ENCODE measurements around the gene RFX3. TPM values are rescaled to one million over a fixed set of nuclear protein-coding genes. Genes with fewer than 3 reads are reported as not detected.

RFX3 gene
- total RNA-seq, 1 experiment from 2014 or later = 9.9 TPM

GRCh38 chr9:3548648-3549047, 22.8 kb upstream of the RFX3 start:
- H3K18ac ChIP-seq (ENCODE audit: insufficient read length, low read depth, low read length) = no peak overlapping the region
- H3K9me3 ChIP-seq (ENCODE audit: control insufficient read depth, low read depth, low read length) = no peaks in the 10 kb centered on the region
- H4K20me1 ChIP-seq (ENCODE audit: control insufficient read depth, insufficient read depth, insufficient read length) = no peaks in the 10 kb centered on the region
- no peak overlapping the region for H2BK12ac ChIP-seq (ENCODE audit: insufficient read length, low read depth, low read length)
- H3K56ac ChIP-seq (ENCODE audit: insufficient read length, low read depth, low read length) = no peak overlapping the region
- Mint-ChIP-seq H3K27ac (no peak overlapping the region; a peak in 1 of 7 replicates), H3K27me3 (ENCODE audit: low read depth) (no peaks in the 10 kb centered on the region), H3K9me3 (no peaks in the 10 kb centered on the region), H3K4me3 (no peak overlapping the region), H3K4me1 (no peaks in the 10 kb centered on the region), H3K36me3 (ENCODE audit: insufficient read depth in 1 of 3, low read depth in 3 of 3) (no peaks in the 10 kb centered on the region)
- H3K14ac ChIP-seq (ENCODE audit: insufficient read depth, low read length) = no peak overlapping the region
- TF ChIP-seq CTCF (conservative IDR thresholded peaks at IDR 0.05) = no peak
- H4K5ac ChIP-seq (ENCODE audit: insufficient read length, low read depth, low read length) = no peak overlapping the region
- no peak overlapping the region for H2BK5ac ChIP-seq (ENCODE audit: insufficient read length, low read length)
- H4K8ac ChIP-seq (replicated peaks; ENCODE audit: insufficient read length, low read depth, low read length) = no peak overlapping the region
- no peak overlapping the region for H2BK20ac ChIP-seq (ENCODE audit: low read depth, low read length, poor library complexity, severe bottlenecking)
- H2AFZ ChIP-seq (ENCODE audit: low read length) = no peak overlapping the region
- no peak overlapping the region for H4K91ac ChIP-seq (ENCODE audit: insufficient read length, low read depth, low read length)
- no peak overlapping the region for H3T11ph ChIP-seq (ENCODE audit: low read length)
- WGBS (ENCODE audit: extremely low coverage, insufficient read length, low lambda C conversion rate) = no CpG with 5 or more reads among the region's 1 CpG
- no peaks in the 10 kb centered on the region for H3K23me2 ChIP-seq (ENCODE audit: insufficient read length, low read depth, low read length, poor library complexity, severe bottlenecking)
- H3K79me1 ChIP-seq (ENCODE audit: insufficient read depth, low read depth, low read length, poor library complexity, severe bottlenecking) = no peaks in the 10 kb centered on the region
- H3K27ac ChIP-seq (ENCODE audit: insufficient read length, low read depth, low read length) = no peak overlapping the region
- H3K9ac ChIP-seq (ENCODE audit: extremely low read depth, insufficient read length, low read length) = no peak overlapping the region
- H2BK120ac ChIP-seq (ENCODE audit: low read depth, low read length, poor library complexity, severe bottlenecking) = no peak overlapping the region
- H3K27me3 ChIP-seq (ENCODE audit: insufficient read depth, low read length) = no peaks in the 10 kb centered on the region
- no peak overlapping the region for H3K4ac ChIP-seq (ENCODE audit: low read depth, low read length)
- DNase-seq = no peak
- no peak overlapping the region for H3K23ac ChIP-seq (ENCODE audit: insufficient read length, low read depth, low read length)
- no peak overlapping the region for H2BK15ac ChIP-seq (ENCODE audit: low read depth, low read length)
- H3K79me2 ChIP-seq (ENCODE audit: insufficient read depth, low read length) = no peaks in the 10 kb centered on the region
- H3K4me1 ChIP-seq (ENCODE audit: insufficient read depth, low read length) = no peaks in the 10 kb centered on the region
- H3K4me2 ChIP-seq (ENCODE audit: insufficient read depth, insufficient read length, low read length) = no peak overlapping the region
- H2AK5ac ChIP-seq (ENCODE audit: insufficient read length, low read length) = no peak overlapping the region

All from H9 (cell line).